Right lobe of liver (tissue), 6 donors: ENCODE results near the gene PRKAR1B. TPM values are rescaled to one million over a fixed set of nuclear protein-coding genes. Genes with fewer than 3 reads are reported as not detected.

Experiments
- ATAC-seq, 4 donors: fragments of 200-7000 bp; cut with Tn5 transposase; one replicate each; pipeline ENCODE4 v1.9.1; 2020; ENCODE audit warnings: mild to moderate bottlenecking in 4 of 4, moderate library complexity in 4 of 4
- DNase-seq, 3 donors: peaks; one replicate each; pipeline ENCODE4 v3.0.0-alpha.2; 2020
- H3K27ac ChIP-seq, 3 donors: fragments of 200-600 bp; one replicate each; pipeline ENCODE4 v1.8.0; 2022
- H3K27me3 ChIP-seq, 2 donors: fragments of 200-600 bp; one replicate each; pipeline ENCODE4 v1.8.0; 2022
- H3K36me3 ChIP-seq, 4 donors: fragments of 200-600 bp; sonication (generic) in 1 of 4; one replicate each; pipeline versions ENCODE4 v1.5.1 to v1.8.0; 2017 to 2022; ENCODE audit warnings: control low read depth in 1 of 4
- H3K4me1 ChIP-seq, 4 donors: fragments of 200-600 bp; sonication (generic) in 1 of 4; one replicate each; pipeline versions ENCODE4 v1.5.1 to v1.8.0; 2017 to 2022; ENCODE audit warnings: control low read depth in 1 of 4
- H3K4me3 ChIP-seq, 3 donors: fragments of 200-600 bp; one replicate each; pipeline ENCODE4 v1.8.0; 2022
- H3K9me3 ChIP-seq, 4 donors: fragments of 200-600 bp; sonication (generic) in 1 of 4; one replicate each; pipeline versions ENCODE4 v1.5.1 to v1.8.0; 2017 to 2022; ENCODE audit warnings: control low read depth in 1 of 4
- POLR2A ChIP-seq: fragments of 450-650 bp; IDR thresholded peaks from one replicate; pipeline ENCODE4 v1.6.1; 2017; ENCODE audit warnings: antibody characterized with exemption, mild to moderate bottlenecking
- WGBS: methylation state at CpG from one replicate; pipeline ENCODE4 v1.1.6; 2018; ENCODE audit warnings: low coverage, low lambda C conversion rate; ENCODE audit not compliant: insufficient coverage; ENCODE audit errors: missing lambda C conversion rate; 5-methylcytosine and 5-hydroxymethylcytosine counted together
- intact Hi-C, 2 donors: fragments of 100-400 bp; cut with DNase I; formaldehyde crosslinking; loops; one replicate each; pipeline versions ENCODE4 v1.11.2 to v1.14.1; 2022
- total RNA-seq, 6 experiments: library from RNA; depleted of rRNA in 2 of 6; stranded (reverse); fragments of >200 nt in 2 of 6; fragmentation: NEBNext Ultra II Directional in 3 of 6; extraction: Animal tissue kit (Norgen Biotek cat#: 25700) in 3 of 6; gene quantifications; one replicate each; pipeline versions ENCODE4 v1.1.0 to v1.2.4, GENCODE V29; 2016 to 2023
- TF ChIP-seq, protein P1 (sequence below), 4 donors: fragments of 200-600 bp in 3 of 4; fragments of 450-650 bp in 1 of 4; IDR thresholded peaks; one replicate each; pipeline versions ENCODE4 v1.5.1 to v1.8.0; 2016 to 2022; ENCODE audit warnings: antibody characterized with exemption in 4 of 4, mild to moderate bottlenecking in 2 of 4
- donor health status: DM: no; HTN: yes; CAD: no.
- donor health status: DM: no; HTN: no; CAD: no.
- donor health status: DM: no; HTN: no; CAD: no.
- donor health status: DM: no; HTN: yes; CAD: no.
- donor health status: DM: no; HTN: yes; CAD: no.

The PRKAR1B gene
- total RNA-seq, 6 experiments from 2014 or later, result 4.7 to 20.8 (median 11.3) TPM

DNA sequence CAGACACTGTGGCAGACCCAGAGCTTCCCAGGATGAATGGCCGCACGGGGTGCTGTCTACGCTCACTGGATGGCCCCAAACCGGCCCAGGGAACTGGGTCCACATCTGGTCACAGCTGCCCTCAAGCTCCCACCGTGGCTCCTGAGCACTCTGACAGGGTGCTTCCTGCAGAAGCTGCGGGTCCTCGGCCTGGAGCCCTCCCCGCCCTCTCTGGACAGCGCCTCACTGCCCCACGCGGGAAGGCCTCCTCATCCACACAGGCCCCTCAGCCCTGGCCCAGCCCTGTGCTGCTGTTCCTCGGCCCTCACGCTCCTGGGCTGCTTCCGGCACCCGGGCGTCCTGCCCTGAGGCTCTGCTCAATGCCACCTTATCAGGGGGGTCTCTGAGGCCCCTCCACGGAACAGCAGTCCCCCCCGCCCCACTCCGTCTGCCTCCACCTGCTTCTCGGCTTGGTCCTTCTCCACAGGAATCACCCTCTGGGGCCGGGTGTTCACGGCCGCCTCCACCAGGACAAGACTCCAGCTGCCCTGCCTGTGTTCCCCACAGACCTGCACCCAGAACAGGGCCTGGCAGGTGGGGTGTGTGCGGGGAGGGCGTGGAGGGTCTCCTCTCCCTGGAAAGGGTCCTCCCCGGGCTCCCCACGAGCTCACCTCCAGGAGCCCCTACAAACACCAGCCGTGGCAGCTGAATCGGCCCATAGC is 132.0 kb downstream of the PRKAR1B start:
- Histone ChIP-seq H3K36me3 (no peaks in the 10 kb centered on the region), H3K27ac (no peak overlapping the region), H3K27me3 (no peaks in the 10 kb centered on the region), H3K4me3 (no peak overlapping the region), H3K4me1 (no peaks in the 10 kb centered on the region), H3K9me3 (no peaks in the 10 kb centered on the region)
- no peak for ATAC-seq
- 74% methylated on average over 5 of the region's 29 CpGs for WGBS
- peak in 1 of 3 donors; percentile 49 for DNase-seq
- no peak for TF ChIP-seq POLR2A
- TF ChIP-seq, protein P1, sequence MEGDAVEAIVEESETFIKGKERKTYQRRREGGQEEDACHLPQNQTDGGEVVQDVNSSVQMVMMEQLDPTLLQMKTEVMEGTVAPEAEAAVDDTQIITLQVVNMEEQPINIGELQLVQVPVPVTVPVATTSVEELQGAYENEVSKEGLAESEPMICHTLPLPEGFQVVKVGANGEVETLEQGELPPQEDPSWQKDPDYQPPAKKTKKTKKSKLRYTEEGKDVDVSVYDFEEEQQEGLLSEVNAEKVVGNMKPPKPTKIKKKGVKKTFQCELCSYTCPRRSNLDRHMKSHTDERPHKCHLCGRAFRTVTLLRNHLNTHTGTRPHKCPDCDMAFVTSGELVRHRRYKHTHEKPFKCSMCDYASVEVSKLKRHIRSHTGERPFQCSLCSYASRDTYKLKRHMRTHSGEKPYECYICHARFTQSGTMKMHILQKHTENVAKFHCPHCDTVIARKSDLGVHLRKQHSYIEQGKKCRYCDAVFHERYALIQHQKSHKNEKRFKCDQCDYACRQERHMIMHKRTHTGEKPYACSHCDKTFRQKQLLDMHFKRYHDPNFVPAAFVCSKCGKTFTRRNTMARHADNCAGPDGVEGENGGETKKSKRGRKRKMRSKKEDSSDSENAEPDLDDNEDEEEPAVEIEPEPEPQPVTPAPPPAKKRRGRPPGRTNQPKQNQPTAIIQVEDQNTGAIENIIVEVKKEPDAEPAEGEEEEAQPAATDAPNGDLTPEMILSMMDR (IDR thresholded peaks at IDR 0.05), result no peak
- intact Hi-C loops, result no loop called here

DNA sequence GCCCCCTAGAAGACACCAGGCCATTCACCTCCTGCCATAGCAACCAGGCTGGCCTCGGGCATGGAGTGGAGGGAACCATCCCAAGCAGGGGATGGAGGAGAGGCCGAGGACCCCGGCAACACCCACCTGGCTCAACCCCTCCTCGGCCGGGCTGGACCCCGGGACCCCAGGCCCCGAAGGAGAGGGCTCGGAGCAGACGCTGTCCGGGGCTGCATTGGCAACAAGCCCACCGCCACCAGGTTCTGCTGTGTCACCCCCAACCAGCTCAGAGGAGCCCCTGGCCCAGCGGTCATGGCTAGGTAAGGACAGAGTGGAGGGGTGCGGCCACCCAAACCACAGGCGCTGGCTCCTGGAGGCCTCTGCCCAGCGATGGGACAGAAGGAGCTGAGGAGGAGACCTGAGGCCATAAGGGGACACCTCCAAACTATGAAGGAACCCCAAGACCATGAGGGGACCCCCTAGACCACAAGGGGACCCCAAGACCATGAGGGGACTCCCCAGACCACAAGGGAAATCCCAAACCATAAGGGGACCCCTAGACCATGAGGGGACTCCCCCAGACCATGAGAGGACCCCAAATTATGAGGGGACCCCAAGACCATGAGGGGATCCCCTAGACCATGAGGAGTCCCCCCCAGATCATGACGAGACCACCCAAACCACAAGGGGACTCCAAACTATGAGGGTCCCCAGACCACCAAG is 132.7 kb downstream of the PRKAR1B start:
- no peaks in the 10 kb centered on the region for H3K36me3 ChIP-seq
- H3K9me3 ChIP-seq, result no peaks in the 10 kb centered on the region
- TF ChIP-seq POLR2A, result no peak
- TF ChIP-seq, protein P1 (IDR thresholded peaks at IDR 0.05), result no peak
- ATAC-seq (no peak), DNase-seq (no peak)
- WGBS, result no CpG with 5 or more reads among the region's 16 CpGs
- H3K27me3 ChIP-seq, result no peaks in the 10 kb centered on the region
- no peak overlapping the region for H3K27ac ChIP-seq
- H3K4me1 ChIP-seq, result no peaks in the 10 kb centered on the region
- intact Hi-C loops, result no loop called here
- no peak overlapping the region for H3K4me3 ChIP-seq

DNA sequence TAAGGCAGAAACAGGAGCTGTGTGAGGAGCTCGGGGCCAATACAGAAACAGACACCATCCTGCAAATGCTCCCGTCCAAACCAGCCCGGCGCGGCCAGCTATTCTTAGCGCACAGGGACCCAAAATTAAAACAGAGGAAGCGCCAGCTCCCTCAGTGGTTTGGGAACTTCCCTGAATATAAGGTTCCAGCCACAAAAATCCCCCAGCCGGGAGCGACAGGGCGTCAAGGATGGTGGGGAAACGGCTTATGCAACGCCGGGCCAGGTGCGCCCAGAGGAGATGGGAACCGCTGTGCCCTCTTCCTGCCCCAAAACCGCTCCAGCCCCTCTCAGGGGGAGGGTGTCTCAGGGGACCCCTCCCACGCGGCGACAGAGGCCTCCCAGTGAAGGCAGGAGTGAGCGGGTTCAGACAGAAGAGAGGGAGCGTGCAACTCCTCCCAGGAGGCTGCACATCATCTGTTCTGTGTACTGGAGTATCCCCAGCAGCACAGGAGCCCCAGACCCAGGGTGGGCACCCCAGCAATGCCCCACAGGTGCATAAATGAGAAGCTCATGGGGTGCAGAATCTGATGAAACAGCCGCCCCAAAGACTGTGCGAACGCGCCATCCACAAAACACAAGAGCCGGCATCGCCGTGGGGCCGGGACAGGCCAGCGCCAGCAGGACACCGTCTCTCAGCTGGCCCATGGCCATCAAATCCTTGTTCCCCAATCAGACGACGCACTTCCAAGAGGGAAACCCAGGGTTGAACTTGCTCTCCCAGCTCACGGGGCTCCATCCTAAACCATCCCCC is 133.6 kb downstream of the PRKAR1B start:
- DNase-seq (no peak), ATAC-seq (no peak)
- Histone ChIP-seq H3K9me3 (no peaks in the 10 kb centered on the region), H3K27ac (no peak overlapping the region), H3K4me1 (no peaks in the 10 kb centered on the region), H3K36me3 (no peaks in the 10 kb centered on the region), H3K27me3 (no peaks in the 10 kb centered on the region), H3K4me3 (no peak overlapping the region)
- WGBS, result 43% methylated on average over 11 of the region's 34 CpGs
- TF ChIP-seq, protein P1 (IDR thresholded peaks at IDR 0.05), result no peak
- intact Hi-C loops, result no loop called here

DNA sequence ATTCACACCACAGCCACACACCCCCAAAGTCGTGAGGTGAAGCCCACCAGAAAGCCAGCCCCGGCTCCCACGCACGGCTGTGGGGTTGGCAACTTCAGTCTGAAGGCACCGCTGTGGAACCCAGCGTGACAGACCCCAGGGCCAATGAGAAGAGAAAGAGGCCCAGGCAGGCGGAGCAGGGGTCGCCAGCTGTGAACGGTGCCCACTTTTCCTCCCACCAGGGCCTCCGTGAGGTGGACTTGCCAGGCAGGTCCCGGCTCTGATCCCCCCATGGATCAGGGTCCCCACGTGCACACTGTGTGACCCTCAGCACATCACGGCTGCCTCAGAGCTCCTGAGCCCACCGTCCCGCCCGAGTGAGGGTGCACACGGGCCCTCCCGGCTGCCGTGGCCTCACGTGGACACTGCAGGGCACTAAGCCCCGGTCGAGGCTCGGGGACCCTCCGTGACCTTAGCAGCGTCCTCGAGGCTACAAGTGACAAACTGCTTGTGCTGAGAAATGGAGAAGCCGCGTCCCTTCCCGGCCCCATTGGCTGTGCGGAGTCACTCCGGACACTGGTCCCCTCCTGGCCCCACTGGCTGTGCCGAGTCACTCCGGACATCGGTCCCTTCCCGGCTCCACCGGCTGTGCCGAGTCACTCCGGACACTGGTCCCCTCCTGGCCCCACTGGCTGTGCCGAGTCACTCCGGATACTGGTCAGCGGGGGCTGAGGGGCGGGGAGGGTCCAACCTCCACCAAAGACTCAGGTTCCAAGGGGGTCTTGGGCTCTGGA is 135.0 kb downstream of the PRKAR1B start:
- Histone ChIP-seq H3K36me3 (no peaks in the 10 kb centered on the region), H3K27ac (no peak overlapping the region), H3K27me3 (no peaks in the 10 kb centered on the region), H3K9me3 (no peaks in the 10 kb centered on the region), H3K4me3 (no peak overlapping the region), H3K4me1 (no peaks in the 10 kb centered on the region)
- intact Hi-C loops, result no loop called here
- 100% methylated on average over 1 of the region's 42 CpGs for WGBS
- ATAC-seq (no peak), DNase-seq (peak in 1 of 3 donors; percentile 49)
- TF ChIP-seq, protein P1 (IDR thresholded peaks at IDR 0.05), result no peak
- no peak for TF ChIP-seq POLR2A
